Liver (tissue), 9 donors: ENCODE measurements around the gene ZNF677. TPM values are rescaled to one million over a fixed set of nuclear protein-coding genes. Genes with fewer than 3 reads are reported as not detected.
A peak's percentile ranks its signal among the peaks of the same experiment; 100 is the strongest.
"Not testable (repeated sequence)": the region's sequence is repeated elsewhere in the genome, so short reads cannot be mapped to it uniquely, and the experiment has no call there.

ENCODE experiments used
- DNase-seq: peaks from one replicate; pipeline ENCODE4 v3.0.0-alpha.2; 2017; ENCODE audit warnings: low spot score
- H3K27ac ChIP-seq, 2 donors: one replicate each; pipeline ENCODE4 v1.7.0; 2013; ENCODE audit warnings: inconsistent platforms in 2 of 2, low read length in 2 of 2, control low read depth in 1 of 2, low read depth in 1 of 2, mild to moderate bottlenecking in 1 of 2
- H3K27me3 ChIP-seq, 4 donors: one replicate each; pipeline versions ENCODE4 v1.6.1 to v1.7.0; 2013; ENCODE audit warnings: low read length in 3 of 4, inconsistent platforms in 1 of 4, mild to moderate bottlenecking in 1 of 4, moderate library complexity in 1 of 4; ENCODE audit not compliant: control insufficient read depth in 4 of 4, insufficient read depth in 4 of 4
- H3K36me3 ChIP-seq, 4 donors: one replicate each; pipeline versions ENCODE4 v1.6.1 to v1.7.0; 2013; ENCODE audit warnings: low read length in 3 of 4, mild to moderate bottlenecking in 3 of 4, low read depth in 1 of 4, moderate library complexity in 1 of 4; ENCODE audit not compliant: control insufficient read depth in 4 of 4, insufficient read depth in 3 of 4
- H3K4me1 ChIP-seq, 4 donors: one replicate each; pipeline versions ENCODE4 v1.6.1 to v1.7.0; 2013; ENCODE audit warnings: low read length in 3 of 4, mild to moderate bottlenecking in 3 of 4, moderate library complexity in 1 of 4; ENCODE audit not compliant: control insufficient read depth in 4 of 4, insufficient read depth in 4 of 4
- H3K4me3 ChIP-seq, 3 donors: one replicate each; pipeline versions ENCODE4 v1.6.1 to v1.7.0; 2013; ENCODE audit warnings: low read length in 3 of 3, control low read depth in 1 of 3, low read depth in 1 of 3, mild to moderate bottlenecking in 1 of 3
- H3K9ac ChIP-seq, 2 donors: one replicate each; pipeline ENCODE4 v1.7.0; 2013; ENCODE audit warnings: low read length in 2 of 2, mild to moderate bottlenecking in 2 of 2, moderate library complexity in 2 of 2, control low read depth in 1 of 2, low read depth in 1 of 2
- H3K9me3 ChIP-seq, 4 donors: one replicate each; pipeline versions ENCODE4 v1.6.1 to v1.7.0; 2013; ENCODE audit warnings: low read length in 3 of 4; ENCODE audit not compliant: control insufficient read depth in 4 of 4
- ATF3 ChIP-seq: IDR thresholded peaks from 2 replicates; pipeline ENCODE4 v1.6.1; 2016; ENCODE audit warnings: antibody characterized with exemption
- CTCF ChIP-seq: fragments of 150-350 bp; IDR thresholded peaks from 2 replicates; pipeline ENCODE4 v1.5.1; 2017; ENCODE audit warnings: improper control_type of control experiment, low read depth, low read length; ENCODE audit not compliant: missing input control
- EGR1 ChIP-seq, 2 donors: IDR thresholded peaks; 2 replicates each; pipeline ENCODE4 v1.6.1; 2016 to 2018; ENCODE audit warnings: antibody characterized with exemption in 2 of 2, low read depth in 2 of 2
- FOXA2 ChIP-seq: IDR thresholded peaks from 2 replicates; pipeline ENCODE4 v1.6.1; 2016; ENCODE audit warnings: antibody characterized with exemption
- GABPA ChIP-seq, 2 donors: IDR thresholded peaks in 1 of 2; conservative IDR thresholded peaks in 1 of 2; 2 replicates each; pipeline ENCODE4 v1.6.1; 2016; ENCODE audit warnings: antibody characterized with exemption in 2 of 2, mild to moderate bottlenecking in 1 of 2, moderate library complexity in 1 of 2
- HNF4A ChIP-seq, 2 donors: conservative IDR thresholded peaks; 2 replicates each; pipeline ENCODE4 v1.6.1; 2016; ENCODE audit warnings: antibody characterized with exemption in 2 of 2, mild to moderate bottlenecking in 2 of 2
- HNF4G ChIP-seq: IDR thresholded peaks from 2 replicates; pipeline ENCODE4 v1.6.1; 2016; ENCODE audit warnings: antibody characterized with exemption
- MAX ChIP-seq: IDR thresholded peaks from 2 replicates; pipeline ENCODE4 v1.6.1; 2016; ENCODE audit warnings: antibody characterized with exemption
- RAD21 ChIP-seq, 2 donors: IDR thresholded peaks; 2 replicates each; pipeline ENCODE4 v1.6.1; 2016; ENCODE audit warnings: antibody characterized with exemption in 2 of 2, mild to moderate bottlenecking in 2 of 2
- REST ChIP-seq: IDR thresholded peaks from 2 replicates; pipeline ENCODE4 v1.6.1; 2016; ENCODE audit warnings: antibody characterized with exemption, mild to moderate bottlenecking
- SP1 ChIP-seq: IDR thresholded peaks from 2 replicates; pipeline ENCODE4 v1.6.1; 2018; ENCODE audit warnings: antibody characterized with exemption, mild to moderate bottlenecking
- TAF1 ChIP-seq: conservative IDR thresholded peaks from 2 replicates; pipeline ENCODE4 v1.6.1; 2016; ENCODE audit warnings: antibody characterized with exemption, mild to moderate bottlenecking
- YY1 ChIP-seq: IDR thresholded peaks from 2 replicates; pipeline ENCODE4 v1.6.1; 2016; ENCODE audit warnings: antibody characterized with exemption, mild to moderate bottlenecking
- ZBTB33 ChIP-seq: IDR thresholded peaks from 2 replicates; pipeline ENCODE4 v1.6.1; 2016; ENCODE audit warnings: antibody characterized with exemption
- WGBS: extraction: QIAGEN DNeasy Blood & Tissue Kit; methylation state at CpG from one replicate; pipeline ENCODE4 v1.1.7; 2013; 5-methylcytosine and 5-hydroxymethylcytosine counted together
- polyA plus RNA-seq, 2 donors: library from polyadenylated mRNA; stranded (reverse) in 1 of 2; unstranded in 1 of 2; fragments of 200-250 nt in 1 of 2; fragments of >200 nt in 1 of 2; fragmentation: Nextera tagmentation in 1 of 2; extraction: Ambion mirVana in 1 of 2; gene quantifications; one replicate each; pipeline versions ENCODE4 v1.2.1 to v1.2.3, GENCODE V29; 2013 to 2015
- total RNA-seq, 2 donors: library from RNA; depleted of rRNA; stranded (reverse); fragments of >200 nt; gene quantifications; one replicate each; pipeline ENCODE4 v1.2.3, GENCODE V29; 2014
- donor health status: healthy.
- donor health status: healthy.
- donor health status: healthy.
- donor health status: healthy.
- donor health status: healthy.

ZNF677 gene
- total and polyA plus RNA-seq, 4 donors: 1.0 to 6.8 (median 1.5) TPM

- not testable (repeated sequence) for H3K27ac ChIP-seq, DNase-seq, H3K9ac ChIP-seq, H3K27me3 ChIP-seq, H3K4me1 ChIP-seq
- Histone ChIP-seq H3K4me3 (peak overlapping the region in 2 of 3 donors; percentile 36 to 55), H3K36me3 (peaks cover 0 to 21% (median 11%) of the 10 kb centered on the region in 4 donors), H3K9me3 (peaks cover 44 to 75% (median 59%) of the 10 kb centered on the region in 4 donors)
- 94% methylated on average over 3 of the region's 3 CpGs for WGBS
Measured at GRCh38 chr19:53211554-53211953, 43.1 kb downstream of the ZNF677 start.

GRCh38 chr19:53196777-53197396 lies 57.8 kb downstream of the ZNF677 start:
- H3K36me3 ChIP-seq: peaks cover 0 to 9% (median 4%) of the 10 kb centered on the region in 4 donors
- DNase-seq: peak; percentile 100
- 3% methylated on average over 42 of the region's 42 CpGs for WGBS
- peak overlapping the region; percentile 58 to 79 for H3K27ac ChIP-seq
- H3K4me1 ChIP-seq: peaks cover 1 to 5% (median 3%) of the 10 kb centered on the region in 4 donors
- TF ChIP-seq SP1 (peak; percentile 71), REST (peak; percentile 20), HNF4A (conservative IDR thresholded peaks at IDR 0.05) (no peak), TAF1 (peak; percentile 41), GABPA (IDR thresholded peaks at IDR 0.05 in 1 of 2, conservative IDR thresholded peaks at IDR 0.05 in 1 of 2) (peak in 1 of 2 donors; percentile 81)
- H3K9ac ChIP-seq: peak overlapping the region; percentile 36 to 49
- H3K9me3 ChIP-seq: peaks cover 9 to 29% (median 19%) of the 10 kb centered on the region in 4 donors
- peak overlapping the region; percentile 72 to 96 (median 80) for H3K4me3 ChIP-seq
- H3K27me3 ChIP-seq: no peaks in the 10 kb centered on the region

GRCh38 chr19:53195265-53195903 lies 59.3 kb downstream of the ZNF677 start:
- TF ChIP-seq TAF1 (no peak), SP1 (no peak), ZBTB33 (no peak), YY1 (no peak), HNF4G (no peak), MAX (no peak), ATF3 (no peak), RAD21 (IDR thresholded peaks at IDR 0.05) (peak; percentile 93), CTCF (peak; percentile 92), FOXA2 (no peak), EGR1 (IDR thresholded peaks at IDR 0.05; ENCODE audit: low read depth in 2 of 2) (no peak)
- no peak overlapping the region for H3K9ac ChIP-seq
- H3K27me3 ChIP-seq: no peaks in the 10 kb centered on the region
- DNase-seq: peak; percentile 77
- H3K27ac ChIP-seq: no peak overlapping the region
- peaks cover 1 to 5% (median 3%) of the 10 kb centered on the region in 4 donors for H3K4me1 ChIP-seq
- peaks cover 0 to 7% (median 1%) of the 10 kb centered on the region in 4 donors for H3K36me3 ChIP-seq
- peaks cover 10 to 17% (median 13%) of the 10 kb centered on the region in 4 donors for H3K9me3 ChIP-seq
- H3K4me3 ChIP-seq: no peak overlapping the region
- under 1% methylated on average over 3 of the region's 3 CpGs for WGBS
